ENCODE results near the gene RAB11B. TPM values are rescaled to one million over a fixed set of nuclear protein-coding genes. Genes with fewer than 3 reads are reported as not detected.
A peak's percentile ranks its signal among the peaks of the same experiment; 100 is the strongest.

Gene RAB11B
- total and polyA plus RNA-seq, 2 of the 13 experiments (the other 11 are each of a cell fraction or from before 2014, with no cell fraction given): 6.0 to 28.4 TPM

DNA sequence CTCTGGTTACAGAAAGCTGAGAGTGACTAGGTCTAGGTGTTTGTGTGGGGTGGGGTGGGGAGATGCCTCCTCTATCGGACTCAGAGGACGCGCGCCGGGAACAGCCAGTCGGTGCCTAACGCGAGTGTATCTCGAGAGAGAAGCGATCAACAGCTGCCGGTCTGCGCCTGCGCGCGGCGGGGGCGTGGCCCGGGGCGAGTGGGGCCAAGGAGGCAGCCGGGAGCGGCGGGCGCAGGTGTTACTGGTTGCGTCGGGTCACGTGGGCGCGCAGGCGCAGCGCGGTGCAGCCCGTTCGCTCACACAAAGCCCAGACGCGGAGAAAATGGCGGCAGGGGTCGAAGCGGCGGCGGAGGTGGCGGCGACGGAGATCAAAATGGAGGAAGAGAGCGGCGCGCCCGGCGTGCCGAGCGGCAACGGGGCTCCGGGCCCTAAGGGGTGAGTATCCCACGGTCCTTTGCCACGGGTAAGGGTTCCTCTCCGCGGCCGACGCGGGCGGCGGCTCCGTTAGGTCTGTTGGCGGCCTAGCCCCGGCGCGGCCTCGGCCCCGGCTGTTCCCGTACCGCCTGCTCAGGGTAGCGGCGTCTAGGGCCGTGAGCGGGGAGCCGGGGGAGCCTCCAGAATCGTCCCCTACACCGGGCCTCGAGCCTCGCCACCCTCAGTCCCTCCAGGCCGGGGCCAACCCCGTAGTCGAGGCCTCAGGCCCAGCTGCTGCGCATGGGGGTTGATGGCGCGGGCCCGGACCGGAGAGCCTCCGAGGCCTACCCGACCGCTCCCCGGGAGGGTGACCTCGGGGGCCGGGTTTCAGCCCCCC is 54.7 kb downstream of the RAB11B start, which contains the start of gene HNRNPM (continued):
- TF ChIP-seq ARID4A (CRISPR knock-in tag; IDR thresholded peaks at IDR 0.05; ENCODE audit: borderline replicate concordance) (peak; percentile 83), ZNF691 (CRISPR knock-in tag; IDR thresholded peaks at IDR 0.05; ENCODE audit: borderline replicate concordance, low read depth) (peak; percentile 16; the same call in 1 of the 2 replicates), AGO1 (IDR thresholded peaks at IDR 0.05; ENCODE audit: low read depth, low read length, poor library complexity, severe bottlenecking) (no peak), ARNT2 (CRISPR knock-in tag; IDR thresholded peaks at IDR 0.05; ENCODE audit: low read depth) (peak; percentile 67; the same call in 1 of the 2 replicates), HDAC6 (IDR thresholded peaks at IDR 0.05; ENCODE audit: low read depth, low read length) (no peak), ZNF879 (CRISPR knock-in tag; IDR thresholded peaks at IDR 0.05) (0 out of 2 replicates have a peak, but pooled peaks have one; percentile 84), SMYD3 (CRISPR knock-in tag; IDR thresholded peaks at IDR 0.05) (no peak), ZNF768 (CRISPR knock-in tag; IDR thresholded peaks at IDR 0.05) (peak; percentile 55), ZFP62 (CRISPR knock-in tag; IDR thresholded peaks at IDR 0.05) (no peak), MXI1 (IDR thresholded peaks at IDR 0.05; ENCODE audit: borderline replicate concordance, low read depth, low read length) (peak; percentile 78; the same call in 1 of the 3 replicates), HNRNPK (IDR thresholded peaks at IDR 0.05; ENCODE audit: low read depth, low read length, poor library complexity, severe bottlenecking) (no peak), ZNF703 (CRISPR knock-in tag; IDR thresholded peaks at IDR 0.05; ENCODE audit: borderline replicate concordance) (no peak), ZNF720 (CRISPR knock-in tag; IDR thresholded peaks at IDR 0.05) (no peak), MED13 (CRISPR knock-in tag; IDR thresholded peaks at IDR 0.05) (no peak), ZNF343 (CRISPR knock-in tag; IDR thresholded peaks at IDR 0.05) (peak; percentile 55; the same call in 1 of the 2 replicates), ARNTL (CRISPR knock-in tag; IDR thresholded peaks at IDR 0.05) (no peak)
- TF ChIP-seq, protein P1, sequence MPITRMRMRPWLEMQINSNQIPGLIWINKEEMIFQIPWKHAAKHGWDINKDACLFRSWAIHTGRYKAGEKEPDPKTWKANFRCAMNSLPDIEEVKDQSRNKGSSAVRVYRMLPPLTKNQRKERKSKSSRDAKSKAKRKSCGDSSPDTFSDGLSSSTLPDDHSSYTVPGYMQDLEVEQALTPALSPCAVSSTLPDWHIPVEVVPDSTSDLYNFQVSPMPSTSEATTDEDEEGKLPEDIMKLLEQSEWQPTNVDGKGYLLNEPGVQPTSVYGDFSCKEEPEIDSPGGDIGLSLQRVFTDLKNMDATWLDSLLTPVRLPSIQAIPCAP (CRISPR knock-in tag; IDR thresholded peaks at IDR 0.05; ENCODE audit: low read depth): no peak
- TF ChIP-seq, protein P2, sequence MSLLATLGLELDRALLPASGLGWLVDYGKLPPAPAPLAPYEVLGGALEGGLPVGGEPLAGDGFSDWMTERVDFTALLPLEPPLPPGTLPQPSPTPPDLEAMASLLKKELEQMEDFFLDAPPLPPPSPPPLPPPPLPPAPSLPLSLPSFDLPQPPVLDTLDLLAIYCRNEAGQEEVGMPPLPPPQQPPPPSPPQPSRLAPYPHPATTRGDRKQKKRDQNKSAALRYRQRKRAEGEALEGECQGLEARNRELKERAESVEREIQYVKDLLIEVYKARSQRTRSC (CRISPR knock-in tag; IDR thresholded peaks at IDR 0.05; ENCODE audit: low read depth): no peak
- TF ChIP-seq, protein P3, sequence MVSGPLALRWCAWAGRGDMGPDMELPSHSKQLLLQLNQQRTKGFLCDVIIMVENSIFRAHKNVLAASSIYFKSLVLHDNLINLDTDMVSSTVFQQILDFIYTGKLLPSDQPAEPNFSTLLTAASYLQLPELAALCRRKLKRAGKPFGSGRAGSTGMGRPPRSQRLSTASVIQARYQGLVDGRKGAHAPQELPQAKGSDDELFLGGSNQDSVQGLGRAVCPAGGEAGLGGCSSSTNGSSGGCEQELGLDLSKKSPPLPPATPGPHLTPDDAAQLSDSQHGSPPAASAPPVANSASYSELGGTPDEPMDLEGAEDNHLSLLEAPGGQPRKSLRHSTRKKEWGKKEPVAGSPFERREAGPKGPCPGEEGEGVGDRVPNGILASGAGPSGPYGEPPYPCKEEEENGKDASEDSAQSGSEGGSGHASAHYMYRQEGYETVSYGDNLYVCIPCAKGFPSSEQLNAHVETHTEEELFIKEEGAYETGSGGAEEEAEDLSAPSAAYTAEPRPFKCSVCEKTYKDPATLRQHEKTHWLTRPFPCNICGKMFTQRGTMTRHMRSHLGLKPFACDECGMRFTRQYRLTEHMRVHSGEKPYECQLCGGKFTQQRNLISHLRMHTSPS (CRISPR knock-in tag; IDR thresholded peaks at IDR 0.05; ENCODE audit: low read depth): no peak
